Neural cell (in vitro differentiated cells): ENCODE data around the gene SLC45A1. TPM values are rescaled to one million over a fixed set of nuclear protein-coding genes. Genes with fewer than 3 reads are reported as not detected.

Source experiments
- H2AFZ ChIP-seq: fragments of 200-600, 300-800 bp; sonication (generic), shearing (Covaris generic); 2 replicates; pipeline ENCODE4 v1.6.0; 2014; ENCODE audit warnings: low read depth, mild to moderate bottlenecking, antibody characterized with exemption, low read length, moderate library complexity
- H3F3A ChIP-seq: fragments of 200-600 bp; shearing (Covaris generic); 2 replicates; pipeline ENCODE4 v1.6.1; 2016; ENCODE audit warnings: mild to moderate bottlenecking, moderate library complexity, mixed read lengths, antibody characterized with exemption, low read length; ENCODE audit not compliant: insufficient read depth, poor library complexity, severe bottlenecking
- H3K27ac ChIP-seq: fragments of 200-600, 300-800 bp; sonication (generic), shearing (Covaris generic); 2 replicates; pipeline ENCODE4 v1.5.1; 2014; ENCODE audit warnings: mild to moderate bottlenecking, low read length, moderate library complexity
- H3K27me3 ChIP-seq: fragments of 300-800, 200-600 bp; sonication (generic), shearing (Covaris generic); 2 replicates; pipeline ENCODE4 v1.6.0; 2014; ENCODE audit warnings: mild to moderate bottlenecking, low read depth, low read length, moderate library complexity; ENCODE audit not compliant: insufficient read depth
- H3K36me3 ChIP-seq: fragments of 300-800, 200-600 bp; sonication (generic), shearing (Covaris generic); 2 replicates; pipeline ENCODE4 v1.5.1; 2014; ENCODE audit warnings: mild to moderate bottlenecking, antibody characterized with exemption, low read length, moderate library complexity; ENCODE audit not compliant: insufficient read depth
- H3K4me2 ChIP-seq: fragments of 300-800, 200-600 bp; sonication (generic), shearing (Covaris generic); 2 replicates; pipeline ENCODE4 v1.6.0; 2014; ENCODE audit warnings: mild to moderate bottlenecking, low read length
- H3K4me3 ChIP-seq: fragments of 300-800, 200-600 bp; sonication (generic), shearing (Covaris generic); 2 replicates; pipeline ENCODE4 v1.5.1; 2014; ENCODE audit warnings: mild to moderate bottlenecking, low read length, moderate library complexity
- H3K79me2 ChIP-seq: fragments of 200-600 bp; shearing (Covaris generic); replicated peaks from 2 replicates; pipeline ENCODE4 v1.6.0; 2014; ENCODE audit warnings: mild to moderate bottlenecking, low read length, moderate library complexity; ENCODE audit not compliant: insufficient read depth
- H3K9ac ChIP-seq: fragments of 300-800, 200-600 bp; sonication (generic), shearing (Covaris generic); 2 replicates; pipeline ENCODE4 v1.6.1; 2016; ENCODE audit warnings: mild to moderate bottlenecking, low read length, mixed read lengths
- H3K9me2 ChIP-seq: fragments of 200-600 bp; shearing (Covaris generic); 2 replicates; pipeline ENCODE4 v1.6.1; 2016; ENCODE audit warnings: mild to moderate bottlenecking, low read length, mixed read lengths; ENCODE audit not compliant: insufficient read depth
- H3K9me3 ChIP-seq: fragments of 200-600, 300-800 bp; sonication (generic), shearing (Covaris generic); 2 replicates; pipeline ENCODE4 v1.6.1; 2016; ENCODE audit warnings: mild to moderate bottlenecking, mixed run types, low read length, moderate library complexity, mixed read lengths
- H4K20me1 ChIP-seq: fragments of 200-600 bp; shearing (Covaris generic); 2 replicates; pipeline ENCODE4 v1.6.1; 2016; ENCODE audit warnings: mild to moderate bottlenecking, mixed run types; ENCODE audit not compliant: insufficient read depth
- EP300 ChIP-seq: fragments of 450-650 bp; conservative IDR thresholded peaks from 2 replicates; pipeline ENCODE4 v1.6.1; 2014; ENCODE audit warnings: antibody characterized with exemption, mild to moderate bottlenecking, moderate library complexity; ENCODE audit not compliant: poor library complexity, severe bottlenecking
- EZH2 ChIP-seq: fragments of 200-600, 300-800 bp; shearing (Covaris generic), sonication (generic); IDR thresholded peaks from 2 replicates; pipeline ENCODE4 v1.6.1; 2014; ENCODE audit warnings: antibody characterized with exemption, low read length, borderline replicate concordance, mild to moderate bottlenecking; ENCODE audit not compliant: insufficient read depth, poor library complexity, severe bottlenecking
- MXI1 ChIP-seq: fragments of 450-650 bp; conservative IDR thresholded peaks from 2 replicates; pipeline ENCODE4 v1.6.1; 2014; ENCODE audit warnings: antibody characterized with exemption, mild to moderate bottlenecking; ENCODE audit not compliant: poor library complexity, severe bottlenecking
- POLR2AphosphoS5 ChIP-seq: IDR thresholded peaks from 2 replicates; pipeline ENCODE4 v1.6.1; 2012
- RAD21 ChIP-seq: fragments of 450-650 bp; conservative IDR thresholded peaks from 2 replicates; pipeline ENCODE4 v1.6.1; 2014; ENCODE audit warnings: antibody characterized with exemption, mild to moderate bottlenecking, moderate library complexity
- SMC3 ChIP-seq: fragments of 450-650 bp; conservative IDR thresholded peaks from 2 replicates; pipeline ENCODE4 v1.6.1; 2014; ENCODE audit warnings: antibody characterized with exemption, mild to moderate bottlenecking, moderate library complexity; ENCODE audit not compliant: poor library complexity
- TAF1 ChIP-seq: IDR thresholded peaks from 2 replicates; pipeline ENCODE4 v1.6.1; 2012; ENCODE audit warnings: low read depth
- polyA plus RNA-seq: library from polyadenylated mRNA; depleted of rRNA; stranded (reverse); fragments of >200 nt; gene quantifications from 2 replicates; pipeline ENCODE4 v1.2.3, GENCODE V29; 2014
- TF ChIP-seq, protein P1 (sequence below): IDR thresholded peaks from 2 replicates; pipeline ENCODE4 v1.6.1; 2012; ENCODE audit warnings: borderline replicate concordance
- TF ChIP-seq, protein P2 (sequence below): fragments of 450-650 bp; IDR thresholded peaks from 2 replicates; pipeline ENCODE4 v1.5.1; 2014; ENCODE audit warnings: antibody characterized with exemption, mild to moderate bottlenecking, moderate library complexity; ENCODE audit not compliant: poor library complexity, severe bottlenecking

SLC45A1 gene
- polyA plus RNA-seq, 1 donor from 2014 or later = 7.1 TPM

DNA sequence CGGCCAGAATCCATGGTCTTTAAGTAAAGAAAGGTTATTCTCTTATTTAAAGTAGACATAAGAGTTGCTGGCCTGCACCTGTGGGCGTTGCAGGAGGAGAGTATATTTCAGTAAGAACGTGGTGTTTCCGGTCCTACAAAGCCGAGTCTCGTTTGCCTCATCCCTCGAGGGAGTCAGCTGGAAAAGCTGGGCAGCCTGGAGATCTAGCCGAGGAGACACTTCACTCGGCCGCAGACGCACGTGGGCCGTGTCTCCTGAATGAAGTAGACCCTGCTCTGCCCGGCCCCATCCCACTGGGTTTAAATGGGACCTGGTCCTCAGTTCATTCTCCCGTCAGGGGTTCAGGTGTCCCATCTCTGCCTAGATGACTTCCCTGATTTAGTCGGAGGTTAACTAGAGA, 14.9 kb downstream of the SLC45A1 start:
- Histone ChIP-seq H2AFZ (no peak overlapping the region), H3K27me3 (no peaks in the 10 kb centered on the region), H3K4me2 (no peak overlapping the region), H3K27ac (no peak overlapping the region), H3K9ac (no peak overlapping the region), H3K9me3 (no peaks in the 10 kb centered on the region), H3K79me2 (no peaks in the 10 kb centered on the region), H3K9me2 (no peaks in the 10 kb centered on the region), H3K4me3 (no peak overlapping the region), H3F3A (no peaks in the 10 kb centered on the region), H3K36me3 (peaks cover 16% of the 10 kb centered on the region), H4K20me1 (no peaks in the 10 kb centered on the region)
- no peak for TF ChIP-seq MXI1
- no peak for TF ChIP-seq EZH2
- TF ChIP-seq, protein P1, sequence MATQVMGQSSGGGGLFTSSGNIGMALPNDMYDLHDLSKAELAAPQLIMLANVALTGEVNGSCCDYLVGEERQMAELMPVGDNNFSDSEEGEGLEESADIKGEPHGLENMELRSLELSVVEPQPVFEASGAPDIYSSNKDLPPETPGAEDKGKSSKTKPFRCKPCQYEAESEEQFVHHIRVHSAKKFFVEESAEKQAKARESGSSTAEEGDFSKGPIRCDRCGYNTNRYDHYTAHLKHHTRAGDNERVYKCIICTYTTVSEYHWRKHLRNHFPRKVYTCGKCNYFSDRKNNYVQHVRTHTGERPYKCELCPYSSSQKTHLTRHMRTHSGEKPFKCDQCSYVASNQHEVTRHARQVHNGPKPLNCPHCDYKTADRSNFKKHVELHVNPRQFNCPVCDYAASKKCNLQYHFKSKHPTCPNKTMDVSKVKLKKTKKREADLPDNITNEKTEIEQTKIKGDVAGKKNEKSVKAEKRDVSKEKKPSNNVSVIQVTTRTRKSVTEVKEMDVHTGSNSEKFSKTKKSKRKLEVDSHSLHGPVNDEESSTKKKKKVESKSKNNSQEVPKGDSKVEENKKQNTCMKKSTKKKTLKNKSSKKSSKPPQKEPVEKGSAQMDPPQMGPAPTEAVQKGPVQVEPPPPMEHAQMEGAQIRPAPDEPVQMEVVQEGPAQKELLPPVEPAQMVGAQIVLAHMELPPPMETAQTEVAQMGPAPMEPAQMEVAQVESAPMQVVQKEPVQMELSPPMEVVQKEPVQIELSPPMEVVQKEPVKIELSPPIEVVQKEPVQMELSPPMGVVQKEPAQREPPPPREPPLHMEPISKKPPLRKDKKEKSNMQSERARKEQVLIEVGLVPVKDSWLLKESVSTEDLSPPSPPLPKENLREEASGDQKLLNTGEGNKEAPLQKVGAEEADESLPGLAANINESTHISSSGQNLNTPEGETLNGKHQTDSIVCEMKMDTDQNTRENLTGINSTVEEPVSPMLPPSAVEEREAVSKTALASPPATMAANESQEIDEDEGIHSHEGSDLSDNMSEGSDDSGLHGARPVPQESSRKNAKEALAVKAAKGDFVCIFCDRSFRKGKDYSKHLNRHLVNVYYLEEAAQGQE = no peak
- no peak for TF ChIP-seq SMC3
- TF ChIP-seq EP300 = no peak
- no peak for TF ChIP-seq TAF1
- TF ChIP-seq, protein P2, sequence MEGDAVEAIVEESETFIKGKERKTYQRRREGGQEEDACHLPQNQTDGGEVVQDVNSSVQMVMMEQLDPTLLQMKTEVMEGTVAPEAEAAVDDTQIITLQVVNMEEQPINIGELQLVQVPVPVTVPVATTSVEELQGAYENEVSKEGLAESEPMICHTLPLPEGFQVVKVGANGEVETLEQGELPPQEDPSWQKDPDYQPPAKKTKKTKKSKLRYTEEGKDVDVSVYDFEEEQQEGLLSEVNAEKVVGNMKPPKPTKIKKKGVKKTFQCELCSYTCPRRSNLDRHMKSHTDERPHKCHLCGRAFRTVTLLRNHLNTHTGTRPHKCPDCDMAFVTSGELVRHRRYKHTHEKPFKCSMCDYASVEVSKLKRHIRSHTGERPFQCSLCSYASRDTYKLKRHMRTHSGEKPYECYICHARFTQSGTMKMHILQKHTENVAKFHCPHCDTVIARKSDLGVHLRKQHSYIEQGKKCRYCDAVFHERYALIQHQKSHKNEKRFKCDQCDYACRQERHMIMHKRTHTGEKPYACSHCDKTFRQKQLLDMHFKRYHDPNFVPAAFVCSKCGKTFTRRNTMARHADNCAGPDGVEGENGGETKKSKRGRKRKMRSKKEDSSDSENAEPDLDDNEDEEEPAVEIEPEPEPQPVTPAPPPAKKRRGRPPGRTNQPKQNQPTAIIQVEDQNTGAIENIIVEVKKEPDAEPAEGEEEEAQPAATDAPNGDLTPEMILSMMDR = no peak
- TF ChIP-seq POLR2AphosphoS5 = no peak
- no peak for TF ChIP-seq RAD21

DNA sequence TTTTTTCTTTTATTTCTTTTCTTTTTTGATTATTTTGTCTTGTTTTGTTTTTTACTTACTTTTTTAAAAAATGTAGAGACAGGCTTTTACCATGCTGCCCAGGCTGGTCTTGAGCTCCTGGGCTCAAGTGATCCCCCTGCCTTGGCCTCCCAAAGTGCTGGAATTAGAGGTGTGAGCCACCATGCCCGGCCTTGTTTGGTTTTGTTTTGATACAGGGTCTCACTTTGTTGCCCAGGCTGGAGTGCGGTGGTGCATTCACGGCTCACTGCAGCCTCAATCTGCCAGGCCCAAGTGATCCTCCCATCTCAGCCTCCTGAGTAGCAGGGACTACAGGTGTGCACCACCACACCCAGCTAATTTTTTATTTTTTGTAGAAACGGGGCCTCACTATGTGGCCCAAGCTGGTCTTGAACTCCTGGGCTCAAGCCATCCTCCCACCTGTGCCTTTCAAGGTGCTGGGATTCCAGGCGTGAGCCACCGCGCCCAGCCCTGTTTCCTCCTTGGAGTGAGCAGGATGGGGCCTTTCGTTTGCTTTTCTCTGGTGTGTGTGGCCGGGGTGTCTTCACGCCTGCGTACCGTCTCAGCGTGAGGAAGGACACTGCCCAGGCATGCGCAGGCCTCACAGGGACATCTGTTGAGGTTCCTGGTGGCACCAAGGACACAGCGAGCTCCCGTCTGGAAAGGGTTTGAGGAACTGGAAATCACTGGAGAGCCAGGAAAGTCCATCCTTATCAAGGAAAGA, 15.5 kb downstream of the SLC45A1 start:
- H3K4me2 ChIP-seq = no peak overlapping the region
- H3K9ac ChIP-seq = no peak overlapping the region
- H3K4me3 ChIP-seq = no peak overlapping the region
- no peak overlapping the region for H3K27ac ChIP-seq
- H3F3A ChIP-seq = no peaks in the 10 kb centered on the region
- TF ChIP-seq SMC3 (no peak), POLR2AphosphoS5 (no peak), RAD21 (no peak), EP300 (no peak), MXI1 (no peak), TAF1 (no peak), EZH2 (no peak)
- TF ChIP-seq, protein P1 = no peak
- TF ChIP-seq, protein P2 = no peak
- no peaks in the 10 kb centered on the region for H3K9me3 ChIP-seq
- H2AFZ ChIP-seq = no peak overlapping the region
- peaks cover 22% of the 10 kb centered on the region for H3K36me3 ChIP-seq
- H3K9me2 ChIP-seq = no peaks in the 10 kb centered on the region
- no peaks in the 10 kb centered on the region for H3K27me3 ChIP-seq
- H3K79me2 ChIP-seq = no peaks in the 10 kb centered on the region
- H4K20me1 ChIP-seq = no peaks in the 10 kb centered on the region
